KMS-11 (cell line): ENCODE data around the gene SLC39A7.

Experiments
- H2AFZ ChIP-seq: fragments of 200-600 bp; sonication (generic); 2 replicates; pipeline ENCODE4 v1.6.1; 2016; ENCODE audit warnings: antibody characterized with exemption, mixed run types, low read depth
- H3K27ac ChIP-seq: fragments of 200-600 bp; sonication (generic); 2 replicates; pipeline ENCODE4 v1.6.1; 2016; ENCODE audit warnings: mild to moderate bottlenecking, mixed run types
- H3K27me3 ChIP-seq: fragments of 200-600 bp; sonication (generic); 2 replicates; pipeline ENCODE4 v1.6.1; 2017; ENCODE audit warnings: mild to moderate bottlenecking, low read depth, mixed run types, moderate library complexity; ENCODE audit not compliant: insufficient read depth
- H3K36me3 ChIP-seq: fragments of 200-600 bp; sonication (generic); 2 replicates; pipeline ENCODE4 v1.6.1; 2017; ENCODE audit warnings: mild to moderate bottlenecking, mixed run types; ENCODE audit not compliant: insufficient read depth
- H3K4me1 ChIP-seq: fragments of 200-600 bp; sonication (generic); 2 replicates; pipeline ENCODE4 v1.6.1; 2016; ENCODE audit warnings: mild to moderate bottlenecking, low read depth, mixed run types; ENCODE audit not compliant: poor library complexity, severe bottlenecking
- H3K4me2 ChIP-seq: fragments of 200-600 bp; sonication (generic); 2 replicates; pipeline ENCODE4 v1.7.0; 2016; ENCODE audit warnings: mild to moderate bottlenecking, mixed run types
- H3K4me3 ChIP-seq: fragments of 200-600 bp; sonication (generic); IDR thresholded peaks from 2 replicates; pipeline ENCODE4 v1.6.1; 2017; ENCODE audit warnings: low read depth, low read length, mixed read lengths; ENCODE audit not compliant: insufficient read depth
- H3K79me2 ChIP-seq: fragments of 200-600 bp; sonication (generic); 2 replicates; pipeline ENCODE4 v1.6.1; 2016; ENCODE audit warnings: low read depth, mixed run types; ENCODE audit not compliant: insufficient read depth
- H3K9ac ChIP-seq: fragments of 200-600 bp; sonication (generic); 2 replicates; pipeline ENCODE4 v1.6.1; 2016; ENCODE audit warnings: mild to moderate bottlenecking, mixed run types
- H4K20me1 ChIP-seq: fragments of 200-600 bp; sonication (generic); 2 replicates; pipeline ENCODE4 v1.6.1; 2016; ENCODE audit warnings: mild to moderate bottlenecking, mixed run types; ENCODE audit not compliant: insufficient read depth
- TF ChIP-seq, protein P1 (sequence below): fragments of 200-600 bp; sonication (generic); conservative IDR thresholded peaks from 2 replicates; pipeline ENCODE4 v1.6.1; 2017; ENCODE audit warnings: low read depth, mild to moderate bottlenecking, antibody characterized with exemption, low read length, moderate library complexity, mixed read lengths

The SLC39A7 gene

DNA sequence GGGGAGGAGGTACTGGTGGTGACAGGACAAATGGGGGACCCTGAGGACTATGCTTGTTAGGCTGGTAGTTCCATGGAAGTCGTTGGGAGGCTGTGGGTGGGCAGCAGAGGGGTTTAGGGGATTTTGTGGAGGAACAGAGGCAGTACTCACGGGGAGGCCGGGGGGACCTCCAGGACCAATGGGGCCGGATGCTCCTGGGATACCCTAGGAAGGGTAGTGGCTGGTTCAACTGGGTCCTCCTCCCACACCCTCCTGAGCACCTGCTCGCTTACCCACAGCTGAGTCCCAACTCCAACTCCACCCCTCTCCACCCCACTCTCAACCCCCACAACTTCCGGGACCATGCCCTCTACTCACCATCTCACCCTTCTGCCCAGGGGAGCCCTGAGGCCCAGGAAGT lies 34.3 kb upstream of the SLC39A7 start:
- no peaks in the 10 kb centered on the region for H3K27me3 ChIP-seq
- H4K20me1 ChIP-seq: no peaks in the 10 kb centered on the region
- H3K4me2 ChIP-seq: no peak overlapping the region
- no peak overlapping the region for H3K4me3 ChIP-seq
- H3K9ac ChIP-seq: no peak overlapping the region
- H3K36me3 ChIP-seq: no peaks in the 10 kb centered on the region
- TF ChIP-seq, protein P1, sequence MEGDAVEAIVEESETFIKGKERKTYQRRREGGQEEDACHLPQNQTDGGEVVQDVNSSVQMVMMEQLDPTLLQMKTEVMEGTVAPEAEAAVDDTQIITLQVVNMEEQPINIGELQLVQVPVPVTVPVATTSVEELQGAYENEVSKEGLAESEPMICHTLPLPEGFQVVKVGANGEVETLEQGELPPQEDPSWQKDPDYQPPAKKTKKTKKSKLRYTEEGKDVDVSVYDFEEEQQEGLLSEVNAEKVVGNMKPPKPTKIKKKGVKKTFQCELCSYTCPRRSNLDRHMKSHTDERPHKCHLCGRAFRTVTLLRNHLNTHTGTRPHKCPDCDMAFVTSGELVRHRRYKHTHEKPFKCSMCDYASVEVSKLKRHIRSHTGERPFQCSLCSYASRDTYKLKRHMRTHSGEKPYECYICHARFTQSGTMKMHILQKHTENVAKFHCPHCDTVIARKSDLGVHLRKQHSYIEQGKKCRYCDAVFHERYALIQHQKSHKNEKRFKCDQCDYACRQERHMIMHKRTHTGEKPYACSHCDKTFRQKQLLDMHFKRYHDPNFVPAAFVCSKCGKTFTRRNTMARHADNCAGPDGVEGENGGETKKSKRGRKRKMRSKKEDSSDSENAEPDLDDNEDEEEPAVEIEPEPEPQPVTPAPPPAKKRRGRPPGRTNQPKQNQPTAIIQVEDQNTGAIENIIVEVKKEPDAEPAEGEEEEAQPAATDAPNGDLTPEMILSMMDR: no peak
- no peak overlapping the region for H3K27ac ChIP-seq
- no peak overlapping the region for H2AFZ ChIP-seq
- no peaks in the 10 kb centered on the region for H3K79me2 ChIP-seq
- H3K4me1 ChIP-seq: peaks cover 7% of the 10 kb centered on the region

- Histone ChIP-seq H3K4me3 (no peak overlapping the region), H3K27me3 (no peaks in the 10 kb centered on the region), H3K4me2 (no peak overlapping the region), H3K27ac (no peak overlapping the region), H3K4me1 (peaks cover 6% of the 10 kb centered on the region), H4K20me1 (no peaks in the 10 kb centered on the region), H3K36me3 (no peaks in the 10 kb centered on the region), H3K9ac (no peak overlapping the region), H2AFZ (no peak overlapping the region), H3K79me2 (no peaks in the 10 kb centered on the region)
- TF ChIP-seq, protein P1: no peak
These were observed 33.9 kb upstream of the SLC39A7 start for GRCh38 chr6:33166811-33167210.

DNA sequence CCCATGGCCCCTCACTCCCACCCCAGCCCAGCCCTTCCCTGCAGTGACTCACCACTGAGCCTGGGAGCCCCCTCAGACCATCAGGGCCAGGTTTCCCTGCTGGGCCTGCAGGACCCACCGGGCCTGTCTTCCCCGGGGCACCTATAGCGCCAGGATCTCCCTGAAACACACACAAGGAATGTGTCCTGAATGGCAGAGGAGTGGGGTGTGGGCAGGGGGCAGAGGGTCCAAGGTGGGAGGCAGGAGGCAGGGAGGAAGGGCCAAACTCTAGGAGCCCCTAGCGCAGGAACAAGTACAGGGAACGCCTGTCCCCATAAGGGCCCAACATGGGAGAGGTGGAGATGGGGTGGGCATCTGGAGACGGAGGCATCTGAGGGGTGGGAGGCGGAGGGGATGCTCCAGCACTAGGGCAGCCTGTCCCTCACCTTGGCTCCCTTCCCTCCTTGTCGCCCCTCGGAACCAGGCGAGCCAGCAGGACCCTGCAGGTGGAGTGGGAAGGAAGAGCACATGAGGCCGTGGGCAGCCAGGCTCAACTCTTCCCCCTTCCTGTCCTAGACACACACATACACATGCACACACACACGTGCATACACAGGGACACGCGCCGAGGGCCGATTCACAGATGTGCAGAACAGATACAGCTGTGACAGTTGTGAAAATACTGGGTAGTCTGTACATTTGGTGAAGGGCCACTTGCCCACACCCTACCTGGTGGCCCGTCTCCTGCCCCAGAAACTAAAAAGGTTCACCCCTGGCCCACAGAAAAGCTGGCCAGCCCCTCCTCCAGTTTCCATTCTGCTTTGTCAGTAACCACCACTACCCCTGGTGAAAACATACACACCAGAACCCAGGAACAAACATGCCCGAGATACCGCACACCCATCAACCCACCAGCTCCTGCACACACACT lies 33.0 kb upstream of the SLC39A7 start:
- Histone ChIP-seq H3K9ac (no peak overlapping the region), H3K4me1 (no peaks in the 10 kb centered on the region), H3K27ac (no peak overlapping the region), H3K79me2 (no peaks in the 10 kb centered on the region), H3K4me2 (no peak overlapping the region), H2AFZ (no peak overlapping the region), H3K36me3 (no peaks in the 10 kb centered on the region), H3K27me3 (no peaks in the 10 kb centered on the region), H3K4me3 (no peak overlapping the region), H4K20me1 (no peaks in the 10 kb centered on the region)
- TF ChIP-seq, protein P1: no peak

- Histone ChIP-seq H3K4me2 (no peak overlapping the region), H3K79me2 (no peaks in the 10 kb centered on the region), H3K4me1 (no peaks in the 10 kb centered on the region), H3K36me3 (no peaks in the 10 kb centered on the region), H2AFZ (no peak overlapping the region), H3K9ac (no peak overlapping the region), H3K27ac (no peak overlapping the region), H3K4me3 (no peak overlapping the region), H3K27me3 (no peaks in the 10 kb centered on the region), H4K20me1 (no peaks in the 10 kb centered on the region)
- TF ChIP-seq, protein P1: no peak
These were observed 32.4 kb upstream of the SLC39A7 start for GRCh38 chr6:33168284-33168601.
